H1 (cell line): ENCODE measurements around the gene UMODL1. TPM values are rescaled to one million over a fixed set of nuclear protein-coding genes. Genes with fewer than 3 reads are reported as not detected.

Experiments
- CTCF ChIA-PET: fragments of 300-600 bp; sonication (Branson Sonifier 250); formaldehyde crosslinking; loops from one replicate; lab custom pipeline; 2021; ENCODE audit not compliant: partially characterized antibody; lab: Charles Lee
- POLR2A ChIA-PET: fragments of 300-600 bp; sonication (Branson Sonifier 250); formaldehyde crosslinking; loops from one replicate; lab custom pipeline; 2021; ENCODE audit warnings: inconsistent platforms; ENCODE audit not compliant: partially characterized antibody; lab: Charles Lee
- DNase-seq, 2 experiments: peaks; one replicate each; pipeline versions ENCODE4 v3.0.0 to v3.0.0-alpha.2; 2010 to 2022; ENCODE audit warnings: low spot score in 2 of 2, low read depth in 1 of 2, mixed read lengths in 1 of 2
- FAIRE-seq: peaks from 2 replicates; lab custom pipeline; 2011; peaks lifted over from hg19 to GRCh38; lab: Jason Lieb, UNC
- H2AFZ ChIP-seq: 2 replicates; pipeline ENCODE4 v1.8.1; 2012; ENCODE audit warnings: low read length, inconsistent platforms
- H2AK5ac ChIP-seq: 2 replicates; pipeline ENCODE4 v1.6.1; 2013; ENCODE audit warnings: low read depth, low read length
- H2BK120ac ChIP-seq: replicated peaks from 2 replicates; pipeline ENCODE3; 2013; ENCODE audit warnings: low read depth, low read length, inconsistent platforms
- H2BK12ac ChIP-seq: 2 replicates; pipeline ENCODE4 v1.6.1; 2013; ENCODE audit warnings: low read depth, low read length
- H2BK15ac ChIP-seq: 2 replicates; pipeline ENCODE4 v1.6.1; 2013; ENCODE audit warnings: low read length
- H2BK20ac ChIP-seq: 2 replicates; pipeline ENCODE4 v1.6.1; 2013; ENCODE audit warnings: low read length
- H2BK5ac ChIP-seq: 2 replicates; pipeline ENCODE4 v1.6.1; 2013; ENCODE audit warnings: low read depth, low read length
- H3K14ac ChIP-seq: 2 replicates; pipeline ENCODE4 v1.6.1; 2013; ENCODE audit warnings: inconsistent platforms; ENCODE audit not compliant: insufficient read length
- H3K18ac ChIP-seq: 2 replicates; pipeline ENCODE4 v1.6.1; 2013; ENCODE audit warnings: low read length; ENCODE audit errors: extremely low read depth
- H3K23ac ChIP-seq: 2 replicates; pipeline ENCODE4 v1.6.1; 2013; ENCODE audit warnings: inconsistent platforms; ENCODE audit not compliant: insufficient read length
- H3K23me2 ChIP-seq: 2 replicates; pipeline ENCODE4 v1.6.1; 2013; ENCODE audit warnings: low read depth, low read length
- H3K27ac ChIP-seq: 2 replicates; pipeline ENCODE4 v1.6.1; 2011; ENCODE audit warnings: low read depth, low read length, inconsistent platforms
- H3K27me3 ChIP-seq, 4 experiments: replicated peaks in 1 of 4; 1 replicate in 1 of 4; 2 replicates in 3 of 4; pipeline versions ENCODE4 v1.6.1 to v1.8.1; 2011 to 2013; ENCODE audit warnings: low read length in 3 of 4, mild to moderate bottlenecking in 3 of 4, inconsistent platforms in 2 of 4, mixed read lengths in 2 of 4, moderate library complexity in 1 of 4; ENCODE audit not compliant: control insufficient read depth in 3 of 4, insufficient read depth in 3 of 4; ENCODE audit errors: extremely low read depth in 1 of 4
- H3K36me3 ChIP-seq, 4 experiments: 2 replicates each; pipeline versions ENCODE4 v1.6.1 to v1.8.1; 2011 to 2013; ENCODE audit warnings: mild to moderate bottlenecking in 4 of 4, low read length in 3 of 4, moderate library complexity in 2 of 4, control low read depth in 1 of 4, inconsistent platforms in 1 of 4; ENCODE audit not compliant: insufficient read depth in 4 of 4, control insufficient read depth in 2 of 4
- H3K4ac ChIP-seq: replicated peaks from 2 replicates; pipeline ENCODE3; 2013; ENCODE audit warnings: low read length, low read depth, mixed read lengths, inconsistent platforms; ENCODE audit not compliant: insufficient read length
- H3K4me1 ChIP-seq, 4 experiments: replicated peaks in 1 of 4; 1 replicate in 1 of 4; 2 replicates in 3 of 4; pipeline versions ENCODE4 v1.6.1 to v1.8.1; 2011 to 2013; ENCODE audit warnings: low read length in 3 of 4, inconsistent platforms in 2 of 4, mixed read lengths in 1 of 4; ENCODE audit not compliant: insufficient read depth in 4 of 4, control insufficient read depth in 3 of 4
- H3K4me2 ChIP-seq, 2 experiments: 2 replicates each; pipeline versions ENCODE4 v1.6.1 to v1.8.1; 2011 to 2013; ENCODE audit warnings: low read depth in 2 of 2, low read length in 2 of 2, control low read depth in 1 of 2, inconsistent platforms in 1 of 2, mild to moderate bottlenecking in 1 of 2; ENCODE audit not compliant: insufficient read depth in 1 of 2
- H3K4me3 ChIP-seq, 4 experiments: fragments of 200-600, 300-600 bp in 1 of 4; sonication (generic), shearing (Covaris generic), sonication (Bioruptor Twin) in 1 of 4; 2 replicates each; pipeline versions ENCODE4 v1.5.1 to v1.8.1; 2011 to 2016; ENCODE audit warnings: low read length in 4 of 4, low read depth in 3 of 4, control low read depth in 2 of 4, inconsistent platforms in 2 of 4, mild to moderate bottlenecking in 2 of 4, mixed read lengths in 1 of 4, moderate library complexity in 1 of 4; ENCODE audit not compliant: insufficient read depth in 2 of 4; ENCODE audit errors: extremely low read depth in 1 of 4
- H3K56ac ChIP-seq: replicated peaks from 2 replicates; pipeline ENCODE3; 2013; ENCODE audit warnings: low read depth, mild to moderate bottlenecking, mixed read lengths, low read length, inconsistent platforms; ENCODE audit not compliant: insufficient read length
- H3K79me1 ChIP-seq: 2 replicates; pipeline ENCODE4 v1.6.1; 2013; ENCODE audit warnings: low read depth, low read length, control low read depth
- H3K79me2 ChIP-seq, 2 experiments: 2 replicates each; pipeline versions ENCODE4 v1.6.1 to v1.8.1; 2012 to 2013; ENCODE audit warnings: low read length in 2 of 2, mild to moderate bottlenecking in 2 of 2, inconsistent platforms in 1 of 2; ENCODE audit not compliant: insufficient read depth in 2 of 2, control insufficient read depth in 1 of 2
- H3K9ac ChIP-seq, 4 experiments: replicated peaks in 1 of 4; 1 replicate in 1 of 4; 2 replicates in 3 of 4; pipeline versions ENCODE4 v1.6.1 to v1.8.1; 2011 to 2013; ENCODE audit warnings: low read depth in 3 of 4, low read length in 3 of 4, control low read depth in 2 of 4, mild to moderate bottlenecking in 2 of 4, moderate library complexity in 2 of 4, inconsistent platforms in 1 of 4; ENCODE audit errors: extremely low read depth in 1 of 4
- H3K9me3 ChIP-seq, 2 experiments: 2 replicates each; pipeline versions ENCODE4 v1.6.1 to v1.8.1; 2012 to 2013; ENCODE audit warnings: mild to moderate bottlenecking in 2 of 2, moderate library complexity in 2 of 2, control low read depth in 1 of 2, inconsistent platforms in 1 of 2, low read depth in 1 of 2, low read length in 1 of 2, mixed read lengths in 1 of 2; ENCODE audit not compliant: insufficient read depth in 2 of 2
- H4K20me1 ChIP-seq, 2 experiments: replicated peaks in 1 of 2; 2 replicates each; pipeline versions ENCODE3 to v1.8.1; 2011 to 2013; ENCODE audit warnings: inconsistent platforms in 2 of 2, low read length in 2 of 2, mild to moderate bottlenecking in 1 of 2; ENCODE audit not compliant: insufficient read depth in 2 of 2, control insufficient read depth in 1 of 2
- H4K5ac ChIP-seq: 2 replicates; pipeline ENCODE4 v1.6.1; 2013; ENCODE audit warnings: low read length, low read depth, mixed read lengths, inconsistent platforms; ENCODE audit not compliant: insufficient read length
- H4K8ac ChIP-seq: 2 replicates; pipeline ENCODE4 v1.8.0; 2013; ENCODE audit warnings: mild to moderate bottlenecking, moderate library complexity, low read length, inconsistent platforms; ENCODE audit not compliant: insufficient read depth; ENCODE audit errors: extremely low read depth
- H4K91ac ChIP-seq: replicated peaks from 2 replicates; pipeline ENCODE3; 2013; ENCODE audit warnings: low read length, mixed read lengths, inconsistent platforms; ENCODE audit not compliant: insufficient read length
- CBX8 ChIP-seq: fragments of 300-800, 300-1000 bp; sonication (generic); IDR thresholded peaks from 2 replicates; pipeline ENCODE4 v1.7.1; 2016; ENCODE audit warnings: low read depth, low read length, borderline replicate concordance
- CREB1 ChIP-seq: IDR thresholded peaks from 2 replicates; pipeline ENCODE4 v1.6.1; 2012; ENCODE audit warnings: inconsistent platforms
- EGR1 ChIP-seq: IDR thresholded peaks from 2 replicates; pipeline ENCODE4 v1.6.1; 2011; ENCODE audit warnings: low read depth, low read length, borderline replicate concordance
- EZH2 ChIP-seq: fragments of 200-600 bp; sonication (generic); IDR thresholded peaks from 2 replicates; pipeline ENCODE4 v1.7.1; 2012; ENCODE audit warnings: low read depth, mild to moderate bottlenecking, moderate library complexity, low read length, inconsistent platforms; ENCODE audit not compliant: severe bottlenecking
- HDAC2 ChIP-seq, 2 experiments: fragments of 300-600 bp in 1 of 2; sonication (generic) in 1 of 2; IDR thresholded peaks; 2 replicates each; pipeline ENCODE4 v1.6.1; 2011 to 2012; ENCODE audit warnings: low read depth in 2 of 2, low read length in 2 of 2, mild to moderate bottlenecking in 2 of 2, moderate library complexity in 2 of 2, borderline replicate concordance in 1 of 2, inconsistent platforms in 1 of 2
- NRF1 ChIP-seq: IDR thresholded peaks from 2 replicates; pipeline ENCODE4 v1.6.1; 2011; ENCODE audit warnings: mild to moderate bottlenecking, low read depth, low read length, improper control_type of control experiment
- WGBS, 2 experiments: shearing (Covaris generic) in 1 of 2; methylation state at CpG; one replicate each; pipeline versions ENCODE4 v1.1.6 to v1.1.7; 2013 to 2015; ENCODE audit warnings: low lambda C conversion rate in 2 of 2, mixed read lengths in 2 of 2, inconsistent platforms in 1 of 2, low coverage in 1 of 2, missing lambda C conversion rate in 1 of 2; ENCODE audit not compliant: insufficient replicate concordance in 2 of 2, insufficient coverage in 1 of 2, insufficient read length in 1 of 2; ENCODE audit errors: extremely low coverage in 1 of 2, missing lambda C conversion rate in 1 of 2; 5-methylcytosine and 5-hydroxymethylcytosine counted together
- polyA plus RNA-seq, 7 experiments: library from polyadenylated mRNA; depleted of rRNA in 3 of 7; stranded (reverse) in 5 of 7; unstranded in 2 of 7; fragments of >200 nt in 5 of 7; fragments of 200-250 nt in 2 of 7; gene quantifications; 1 replicate in 5 of 7; 2 replicates in 1 of 7; 4 replicates in 1 of 7; pipeline versions ENCODE4 v1.2.1 to v1.2.3, GENCODE V29; 2011 to 2013; ENCODE audit warnings: missing spikeins in 2 of 7, mixed read lengths in 2 of 7
- total RNA-seq: library from RNA; stranded (reverse); fragmentation: NEBNext Ultra II Directional; extraction: Animal tissue kit (Norgen Biotek cat#: 25700); gene quantifications from 2 replicates; pipeline ENCODE4 v1.2.1, GENCODE V29; 2021

UMODL1 gene
- total and polyA plus RNA-seq, 2 of the 8 experiments (the other 6 are each of a cell fraction or from before 2014, with no cell fraction given), result not detected

- DNase-seq (no peak), FAIRE-seq (no peak)
- Histone ChIP-seq H2AK5ac (no peak overlapping the region), H2BK12ac (no peak overlapping the region), H3K23me2 (peaks cover 6% of the 10 kb centered on the region; the same call in 1 of the 2 replicates), H3K79me2 (no peaks in the 10 kb centered on the region), H3K14ac (no peak overlapping the region), H3K18ac (no peak overlapping the region), H3K56ac (no peak overlapping the region), H4K91ac (no peak overlapping the region), H2AFZ (no peak overlapping the region), H4K8ac (no peak overlapping the region), H3K9ac (no peak overlapping the region), H3K23ac (no peak overlapping the region), H2BK15ac (no peak overlapping the region), H3K4me2 (no peak overlapping the region), H3K4ac (no peak overlapping the region), H2BK20ac (no peak overlapping the region), H4K5ac (no peak overlapping the region), H2BK5ac (no peak overlapping the region), H4K20me1 (peaks cover 0 to 2% of the 10 kb centered on the region in 2 experiments), H3K27ac (no peak overlapping the region), H3K79me1 (no peaks in the 10 kb centered on the region), H3K4me1 (no peaks in the 10 kb centered on the region), H3K36me3 (no peaks in the 10 kb centered on the region), H2BK120ac (no peak overlapping the region), H3K27me3 (no peaks in the 10 kb centered on the region; a peak in 1 of 7 replicates), H3K4me3 (no peak overlapping the region), H3K9me3 (no peaks in the 10 kb centered on the region)
- ChIA-PET CTCF (interaction anchor here (0.7 kb wide), 1 partner anchor 1052 kb away, joined by 3 read pairs; no protein-coding TSS in a partner anchor), POLR2A (no interaction called here)
- WGBS, 2 experiments, result 88% methylated on average over 7 of the region's 7 CpGs; no CpG with 5 or more reads in 1 of the 2 experiments
- TF ChIP-seq EZH2 (no peak), CREB1 (no peak), HDAC2 (IDR thresholded peaks at IDR 0.05; ENCODE audit: borderline replicate concordance in 1 of 2, low read depth in 2 of 2, low read length in 2 of 2) (no peak), NRF1 (no peak), CBX8 (no peak), EGR1 (no peak)
Measured at GRCh38 chr21:42143111-42143510, 72.0 kb downstream of the UMODL1 start.
